ENCODE results near the gene KIAA0513.

DNA sequence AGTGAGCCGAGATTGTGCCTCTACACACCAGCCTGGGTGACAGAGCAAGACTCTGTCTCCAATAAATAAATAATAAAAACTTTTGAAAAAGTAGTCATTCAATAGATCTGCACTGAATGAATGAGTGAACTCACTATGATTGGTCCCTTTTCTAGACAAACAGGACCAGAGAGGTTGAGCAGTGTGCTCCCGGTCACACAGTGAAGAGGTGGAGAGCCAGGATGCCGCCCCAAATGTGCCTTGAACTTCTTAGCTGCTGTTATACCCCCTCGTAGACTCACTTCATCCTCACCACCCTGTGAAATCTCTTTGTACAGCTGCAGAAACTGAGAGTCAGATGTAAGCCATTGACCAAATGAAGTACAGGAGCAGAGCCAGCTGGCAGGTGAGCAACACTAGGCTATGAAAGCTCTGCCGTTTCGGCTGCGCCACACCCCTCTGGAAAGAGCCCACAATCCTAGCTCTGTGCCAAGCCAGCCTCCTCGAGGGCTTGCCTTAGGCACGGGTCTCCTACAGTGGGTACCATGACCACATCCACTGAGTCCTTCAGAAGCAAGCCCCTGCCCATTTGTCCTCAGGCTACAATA, 7.8 kb upstream of the KIAA0513 start:
- no peak for TF ChIP-seq CTCF (conservative IDR thresholded peaks at IDR 0.05 in 1 of 2, IDR thresholded peaks at IDR 0.05 in 1 of 2; ENCODE audit: extremely low read depth in 1 of 2, insufficient read depth in 1 of 2, low read depth in 1 of 2, low read length in 2 of 2)
- TF ChIP-seq EZH2 (IDR thresholded peaks at IDR 0.05; ENCODE audit: borderline replicate concordance, low read length): no peak

Measured in mammary epithelial cell (primary cell).